AG04450 (cell line): Measurements from ENCODE around the gene ORM2. TPM values are rescaled to one million over a fixed set of nuclear protein-coding genes. Genes with fewer than 3 reads are reported as not detected.

Experiments
- CTCF ChIA-PET: fragments of 300-600, 350-600 bp; formaldehyde crosslinking; extraction: SDS; loops from one replicate; lab custom pipeline; 2022; ENCODE audit warnings: antibody characterized with exemption, inconsistent platforms; lab: Charles Lee
- POLR2A ChIA-PET: fragments of 350-600 bp; formaldehyde crosslinking; extraction: SDS; loops from one replicate; lab custom pipeline; 2021; ENCODE audit warnings: antibody characterized with exemption, inconsistent platforms; lab: Yijun Ruan, JAX
- DNase-seq: peaks from one replicate; pipeline ENCODE4 v3.0.0-alpha.2; 2011; ENCODE audit warnings: low read depth, low spot score
- H3K27ac ChIP-seq: one replicate; pipeline ENCODE4 v1.5.1; 2012; ENCODE audit warnings: low read depth, low read length, control low read depth
- H3K27me3 ChIP-seq: one replicate; pipeline ENCODE4 v1.6.0; 2012; ENCODE audit warnings: low read length; ENCODE audit not compliant: control insufficient read depth, insufficient read depth
- H3K4me3 ChIP-seq: 2 replicates; pipeline ENCODE4 v1.5.1; 2011; ENCODE audit warnings: mild to moderate bottlenecking, low read depth, low read length, control low read depth
- H3K9me3 ChIP-seq: 2 replicates; pipeline ENCODE4 v1.5.1; 2012; ENCODE audit warnings: low read length; ENCODE audit not compliant: control insufficient read depth, insufficient read depth
- CTCF ChIP-seq: IDR thresholded peaks from 2 replicates; pipeline ENCODE4 v1.5.1; 2011; ENCODE audit warnings: low read depth, low read length, control low read depth, inconsistent platforms
- polyA plus RNA-seq: library from polyadenylated mRNA; depleted of rRNA; stranded (reverse); fragments of >200 nt; gene quantifications from 2 replicates; pipeline ENCODE4 v1.2.3, GENCODE V29; 2011

The ORM2 gene
- polyA plus RNA-seq, 1 experiment, result not detected

GRCh38 chr9:114286146-114286679 is 43.5 kb upstream of the ORM2 start:
- Histone ChIP-seq H3K27ac (no peak overlapping the region), H3K4me3 (no peak overlapping the region), H3K27me3 (no peaks in the 10 kb centered on the region), H3K9me3 (peaks cover 2% of the 10 kb centered on the region; the same call in 1 of the 2 replicates)
- DNase-seq, result no peak
- ChIA-PET CTCF (interaction anchor here (1.4 to 16.9 kb wide), 3 partner anchors 131 to 204 kb away, joined by 3 to 348 read pairs (median 16); partner anchors contain the start of gene COL27A1), POLR2A (interaction anchor here (0.6 to 1.1 kb wide), 3 partner anchors 9 to 1604 kb away, joined by 3 to 14 read pairs (median 13); no protein-coding TSS in a partner anchor)
- TF ChIP-seq CTCF, result no peak

- no peak for DNase-seq
- ChIA-PET POLR2A (interaction anchor here (0.6 to 0.9 kb wide), 2 partner anchors 134 to 331 kb away, joined by 3 to 13 read pairs; no protein-coding TSS in a partner anchor), CTCF (interaction anchor here (1.4 to 16.9 kb wide), 3 partner anchors 132 to 204 kb away, joined by 3 to 348 read pairs (median 16); partner anchors contain the start of gene COL27A1)
- no peak for TF ChIP-seq CTCF
- peak overlapping the region; percentile 81 for H3K27ac ChIP-seq
- no peak overlapping the region for H3K4me3 ChIP-seq
- H3K9me3 ChIP-seq, result peaks cover 2% of the 10 kb centered on the region; the same call in 1 of the 2 replicates
- no peaks in the 10 kb centered on the region for H3K27me3 ChIP-seq
These were observed 42.5 kb upstream of the ORM2 start for GRCh38 chr9:114287001-114287762.

- Histone ChIP-seq H3K27me3 (no peaks in the 10 kb centered on the region), H3K9me3 (peaks cover 2% of the 10 kb centered on the region; the same call in 1 of the 2 replicates), H3K4me3 (no peak overlapping the region), H3K27ac (peak overlapping the region; percentile 81)
- no peak for DNase-seq
- CTCF ChIA-PET, result interaction anchor here (1.3 to 16.9 kb wide), 5 partner anchors 133 to 480 kb away, joined by 3 to 348 read pairs (median 16); no protein-coding TSS in a partner anchor
- TF ChIP-seq CTCF, result no peak
- POLR2A ChIA-PET, result interaction anchor here (0.7 to 0.9 kb wide), 2 partner anchors 10 to 134 kb away, joined by 3 read pairs; no protein-coding TSS in a partner anchor
These were observed 41.9 kb upstream of the ORM2 start for GRCh38 chr9:114287763-114288192.

- no peak for TF ChIP-seq CTCF
- POLR2A ChIA-PET, result interaction anchor here (0.7 to 0.9 kb wide), 2 partner anchors 11 to 135 kb away, joined by 3 read pairs; no protein-coding TSS in a partner anchor
- H3K27me3 ChIP-seq, result no peaks in the 10 kb centered on the region
- peak overlapping the region; percentile 81 for H3K27ac ChIP-seq
- H3K9me3 ChIP-seq, result peaks cover 2% of the 10 kb centered on the region; the same call in 1 of the 2 replicates
- DNase-seq, result no peak
- CTCF ChIA-PET, result interaction anchor here (0.8 to 16.9 kb wide), 5 partner anchors 134 to 481 kb away, joined by 3 to 348 read pairs (median 4); no protein-coding TSS in a partner anchor
- H3K4me3 ChIP-seq, result no peak overlapping the region
These were observed 41.2 kb upstream of the ORM2 start for GRCh38 chr9:114288193-114289091.
